Left ventricle myocardium inferior (tissue), 1 donor: Measurements from ENCODE around the gene CCDC170. TPM values are rescaled to one million over a fixed set of nuclear protein-coding genes. Genes with fewer than 3 reads are reported as not detected.
"Not testable (repeated sequence)": the region's sequence is repeated elsewhere in the genome, so short reads cannot be mapped to it uniquely, and the experiment has no call there.

Experiments
- DNase-seq: peaks from one replicate; pipeline ENCODE4 v3.0.0-alpha.2; 2020
- H3K27ac ChIP-seq: fragments of 200-600 bp; replicated peaks from 2 replicates; pipeline ENCODE4 v1.8.0; 2021
- H3K27me3 ChIP-seq: fragments of 200-600 bp; 2 replicates; pipeline ENCODE4 v1.8.0; 2021; ENCODE audit warnings: low read depth
- H3K36me3 ChIP-seq: fragments of 200-600 bp; 2 replicates; pipeline ENCODE4 v1.8.0; 2021
- H3K4me1 ChIP-seq: fragments of 200-600 bp; 2 replicates; pipeline ENCODE4 v1.8.0; 2021
- H3K4me3 ChIP-seq: fragments of 200-600 bp; 2 replicates; pipeline ENCODE4 v1.8.0; 2021; ENCODE audit warnings: mild to moderate bottlenecking, moderate library complexity
- H3K9me3 ChIP-seq: fragments of 200-600 bp; replicated peaks from 2 replicates; pipeline ENCODE4 v1.8.0; 2021
- CTCF ChIP-seq: fragments of 200-600 bp; IDR thresholded peaks from 2 replicates; pipeline ENCODE4 v1.8.0; 2021; ENCODE audit warnings: antibody characterized with exemption, mild to moderate bottlenecking, borderline replicate concordance
- intact Hi-C: fragments of 100-400 bp; cut with micrococcal nuclease; formaldehyde crosslinking; loops from one replicate; pipeline ENCODE4 v1.11.0; 2022
- long read RNA-seq: library from polyadenylated mRNA; unstranded; transcript quantifications from one replicate; pipeline ENCODE4 v2.0.0, GENCODE V29; 2021
- total RNA-seq: library from RNA; stranded (reverse); fragmentation: NEBNext Ultra II Directional; extraction: Animal tissue kit (Norgen Biotek cat#: 25700); gene quantifications from one replicate; pipeline ENCODE4 v1.2.1, GENCODE V29; 2021
- donor health status: DM: no; HTN: yes; CAD: no; lungs with severe emphysema.

The CCDC170 gene
- 0.36 TPM for total RNA-seq
- long read RNA-seq, result 0 reads

- no peak for TF ChIP-seq CTCF
- Histone ChIP-seq H3K36me3 (no peaks in the 10 kb centered on the region), H3K27me3 (peaks cover 72% of the 10 kb centered on the region), H3K4me1 (peaks cover 19% of the 10 kb centered on the region), H3K27ac (peak within 1 kb of the TSS; percentile 63), H3K4me3 (peak within 1 kb of the TSS; percentile 77), H3K9me3 (no peaks in the 10 kb centered on the region)
- intact Hi-C loops, result no loop called here
- DNase-seq, result peak; percentile 53
These were observed at the start of gene CCDC170 for GRCh38 chr6:151493804-151494234. CCDC170 (plus strand) TSS chr6:151494017; CDS start chr6:151494129, 112 bp downstream.

GRCh38 chr6:151445482-151445881 is 48.3 kb upstream of the CCDC170 start:
- Histone ChIP-seq H3K27me3 (no peaks in the 10 kb centered on the region), H3K9me3 (no peaks in the 10 kb centered on the region), H3K4me1 (peaks cover 41% of the 10 kb centered on the region), H3K36me3 (no peaks in the 10 kb centered on the region), H3K4me3 (no peak overlapping the region), H3K27ac (peak overlapping the region; percentile 69)
- TF ChIP-seq CTCF, result no peak
- no peak for DNase-seq
- intact Hi-C loops, result no loop called here

- intact Hi-C loops, result no loop called here
- peaks cover 42% of the 10 kb centered on the region for H3K4me1 ChIP-seq
- H3K9me3 ChIP-seq, result no peaks in the 10 kb centered on the region
- H3K36me3 ChIP-seq, result no peaks in the 10 kb centered on the region
- TF ChIP-seq CTCF, result no peak
- no peaks in the 10 kb centered on the region for H3K27me3 ChIP-seq
- peak overlapping the region; percentile 69 for H3K27ac ChIP-seq
- no peak for DNase-seq
- no peak overlapping the region for H3K4me3 ChIP-seq
These were observed 46.6 kb upstream of the CCDC170 start for GRCh38 chr6:151447237-151447636.

GRCh38 chr6:151448623-151449022 is 45.2 kb upstream of the CCDC170 start:
- no peaks in the 10 kb centered on the region for H3K36me3 ChIP-seq
- peaks cover 56% of the 10 kb centered on the region for H3K4me1 ChIP-seq
- intact Hi-C loops, result no loop called here
- H3K9me3 ChIP-seq, result no peaks in the 10 kb centered on the region
- no peaks in the 10 kb centered on the region for H3K27me3 ChIP-seq
- H3K4me3 ChIP-seq, result no peak overlapping the region
- no peak for DNase-seq
- no peak for TF ChIP-seq CTCF
- H3K27ac ChIP-seq, result no peak overlapping the region

GRCh38 chr6:151450928-151451327 is 42.9 kb upstream of the CCDC170 start:
- H3K9me3 ChIP-seq, DNase-seq, H3K36me3 ChIP-seq, H3K27me3 ChIP-seq, intact Hi-C loops: not testable (repeated sequence)
- peak overlapping the region; percentile 86 for H3K4me3 ChIP-seq
- H3K27ac ChIP-seq, result peak overlapping the region; percentile 96
- H3K4me1 ChIP-seq, result peaks cover 49% of the 10 kb centered on the region

GRCh38 chr6:151451417-151451949 is 42.3 kb upstream of the CCDC170 start:
- DNase-seq, result no peak
- Histone ChIP-seq H3K4me1 (peaks cover 45% of the 10 kb centered on the region), H3K27me3 (no peaks in the 10 kb centered on the region), H3K4me3 (peak overlapping the region; percentile 86), H3K36me3 (no peaks in the 10 kb centered on the region), H3K9me3 (no peaks in the 10 kb centered on the region), H3K27ac (peak overlapping the region; percentile 96)
- intact Hi-C loops, result no loop called here
- TF ChIP-seq CTCF, result no peak
